Loucy (cell line): ENCODE data around the gene FOXR1.
"Not testable (repeated sequence)": the region's sequence is repeated elsewhere in the genome, so short reads cannot be mapped to it uniquely, and the experiment has no call there.

ENCODE experiments used
- CTCF ChIP-seq: fragments of 200-600 bp; sonication (generic); conservative IDR thresholded peaks from 2 replicates; pipeline ENCODE4 v1.5.1; 2014; ENCODE audit warnings: mild to moderate bottlenecking, antibody characterized with exemption, low read length
- EZH2phosphoT487 ChIP-seq: fragments of 200-600 bp; IDR thresholded peaks from 2 replicates; pipeline ENCODE4 v1.6.1; 2018; ENCODE audit warnings: antibody characterized with exemption, mild to moderate bottlenecking, moderate library complexity, borderline replicate concordance

GRCh38 chr11:118984337-118984736 is 12.8 kb downstream of the FOXR1 start:
- not testable (repeated sequence) for TF ChIP-seq CTCF, EZH2phosphoT487
